Endothelial cell of umbilical vein (primary cell): ENCODE data around the gene OVOL1. TPM values are rescaled to one million over a fixed set of nuclear protein-coding genes. Genes with fewer than 3 reads are reported as not detected.

Source experiments
- BruUV-seq: library from RNA; stranded (reverse); fragments of 400-500 nt; replicated peaks from 2 replicates; lab custom pipeline; 2021; lab: Mats Ljungman, UMichigan
- CTCF ChIA-PET: fragments of 300-600, 350-600 bp; sonication (Branson Sonifier 250); formaldehyde crosslinking; loops from one replicate; lab custom pipeline; 2021; ENCODE audit warnings: antibody characterized with exemption, inconsistent platforms; lab: Charles Lee
- POLR2A ChIA-PET: fragments of 300-600, 350-600 bp; sonication (Branson Sonifier 250); formaldehyde crosslinking; loops from one replicate; lab custom pipeline; 2021; ENCODE audit warnings: antibody characterized with exemption, inconsistent platforms; lab: Charles Lee
- DNase-seq: peaks from one replicate; pipeline ENCODE4 v3.0.0-alpha.2; 2011; ENCODE audit warnings: low read depth, low spot score
- FAIRE-seq: peaks from 2 replicates; lab custom pipeline; 2011; peaks lifted over from hg19 to GRCh38; lab: Jason Lieb, UNC
- H2AFZ ChIP-seq: 2 replicates; pipeline ENCODE4 v1.6.0; 2012; ENCODE audit warnings: low read depth, low read length, control low read depth, inconsistent platforms
- H3K27ac ChIP-seq: 2 replicates; pipeline ENCODE4 v1.5.1; 2011; ENCODE audit warnings: low read depth, mild to moderate bottlenecking, control low read depth, low read length, moderate library complexity; ENCODE audit not compliant: insufficient read depth
- H3K27me3 ChIP-seq, 2 experiments: 2 replicates each; pipeline versions ENCODE4 v1.6.0 to v1.6.1; 2011; ENCODE audit warnings: low read length in 2 of 2, mixed read lengths in 1 of 2; ENCODE audit not compliant: control insufficient read depth in 2 of 2, insufficient read depth in 2 of 2
- H3K36me3 ChIP-seq, 2 experiments: 2 replicates in 1 of 2; 3 replicates in 1 of 2; pipeline ENCODE4 v1.5.1; 2011; ENCODE audit warnings: low read length in 2 of 2, mild to moderate bottlenecking in 1 of 2, moderate library complexity in 1 of 2; ENCODE audit not compliant: control insufficient read depth in 2 of 2, insufficient read depth in 2 of 2; ENCODE audit errors: extremely low read depth in 1 of 2
- H3K4me1 ChIP-seq: 3 replicates; pipeline ENCODE4 v1.5.1; 2011; ENCODE audit warnings: mild to moderate bottlenecking, low read length; ENCODE audit not compliant: control insufficient read depth, insufficient read depth; ENCODE audit errors: extremely low read depth
- H3K4me2 ChIP-seq: 2 replicates; pipeline ENCODE4 v1.6.1; 2011; ENCODE audit warnings: low read length, control low read depth, mixed read lengths; ENCODE audit not compliant: insufficient read depth
- H3K4me3 ChIP-seq, 3 experiments: fragments of 200-600 bp in 1 of 3; sonication (generic), shearing (Covaris generic) in 1 of 3; replicated peaks in 1 of 3; 2 replicates each; pipeline ENCODE4 v1.5.1; 2011 to 2016; ENCODE audit warnings: control low read depth in 3 of 3, low read length in 3 of 3, mild to moderate bottlenecking in 2 of 3, inconsistent platforms in 1 of 3, low read depth in 1 of 3, moderate library complexity in 1 of 3; ENCODE audit not compliant: insufficient read depth in 1 of 3
- H3K79me2 ChIP-seq: 2 replicates; pipeline ENCODE4 v1.6.0; 2012; ENCODE audit warnings: low read length, inconsistent platforms; ENCODE audit not compliant: control insufficient read depth, insufficient read depth
- H3K9ac ChIP-seq: replicated peaks from 2 replicates; pipeline ENCODE3; 2011; ENCODE audit warnings: low read length, control low read depth; ENCODE audit not compliant: insufficient read depth; ENCODE audit errors: extremely low read depth
- H3K9me1 ChIP-seq: replicated peaks from 3 replicates; pipeline ENCODE4 v1.6.0; 2011; ENCODE audit warnings: mild to moderate bottlenecking, low read length; ENCODE audit not compliant: control insufficient read depth, insufficient read depth; ENCODE audit errors: extremely low read depth
- H3K9me3 ChIP-seq: replicated peaks from 2 replicates; pipeline ENCODE4 v1.5.1; 2012; ENCODE audit warnings: low read length, inconsistent platforms; ENCODE audit not compliant: control insufficient read depth, insufficient read depth
- H4K20me1 ChIP-seq: replicated peaks from 2 replicates; pipeline ENCODE3; 2011; ENCODE audit warnings: mild to moderate bottlenecking, low read length; ENCODE audit not compliant: control insufficient read depth, insufficient read depth; ENCODE audit errors: extremely low read depth
- EZH2 ChIP-seq: IDR thresholded peaks from 2 replicates; pipeline ENCODE4 v1.6.1; 2012; ENCODE audit warnings: borderline replicate concordance, low read depth, mild to moderate bottlenecking, moderate library complexity, low read length, inconsistent platforms; ENCODE audit not compliant: severe bottlenecking
- FOS ChIP-seq: IDR thresholded peaks from 2 replicates; pipeline ENCODE4 v1.6.1; 2011; ENCODE audit warnings: mild to moderate bottlenecking, low read length, moderate library complexity, borderline replicate concordance; ENCODE audit not compliant: insufficient read depth
- GATA2 ChIP-seq: IDR thresholded peaks from 2 replicates; pipeline ENCODE4 v1.7.0; 2011; ENCODE audit warnings: low read depth, mild to moderate bottlenecking, moderate library complexity, mixed read lengths, low read length; ENCODE audit not compliant: insufficient read length, insufficient read depth
- JUN ChIP-seq: IDR thresholded peaks from 2 replicates; pipeline ENCODE4 v1.6.1; 2011; ENCODE audit warnings: borderline replicate concordance, low read depth; ENCODE audit not compliant: insufficient read length, insufficient read depth
- MYC ChIP-seq: IDR thresholded peaks from one replicate; pipeline ENCODE4 v1.6.1; 2011; ENCODE audit warnings: mild to moderate bottlenecking, low read depth, low read length
- POLR2A ChIP-seq: IDR thresholded peaks from 2 replicates; pipeline ENCODE4 v1.6.1; 2012; ENCODE audit warnings: low read depth, mild to moderate bottlenecking, control low read depth, low read length
- POLR2AphosphoS5 ChIP-seq: IDR thresholded peaks from 2 replicates; pipeline ENCODE4 v1.6.1; 2012; ENCODE audit warnings: low read depth, mild to moderate bottlenecking, control low read depth, low read length, moderate library complexity; ENCODE audit not compliant: insufficient read depth
- dilution Hi-C: fragments of 300-500 bp; cut with MboI; formaldehyde crosslinking; loops from one replicate; pipeline ENCODE4 v1.15.0; 2019; ENCODE audit warnings: low sequenced_read_pairs; ENCODE audit not compliant: extremely low pct_ligation_motif_present
- intact Hi-C: fragments of 100-400 bp; cut with micrococcal nuclease; formaldehyde crosslinking; loops from one replicate; pipeline ENCODE4 v1.10.0; 2022
- polyA plus RNA-seq, 4 experiments: library from polyadenylated mRNA; depleted of rRNA in 3 of 4; stranded (reverse) in 3 of 4; unstranded in 1 of 4; fragments of >200 nt; gene quantifications; 2 replicates each; pipeline versions ENCODE4 v1.2.1 to v1.2.3, GENCODE V29; 2011 to 2012; ENCODE audit warnings: missing spikeins in 1 of 4
- total RNA-seq: library from RNA; stranded (reverse); gene quantifications from 2 replicates; pipeline ENCODE4 v1.2.3, GENCODE V29; 2021
- TF ChIP-seq, protein P1 (sequence below): IDR thresholded peaks from 2 replicates; pipeline ENCODE4 v1.6.1; 2011; ENCODE audit not compliant: insufficient read depth, insufficient read length
- TF ChIP-seq, protein P2 (sequence below), 2 donors: IDR thresholded peaks; 1 replicate in 1 of 2; 2 replicates in 1 of 2; pipeline ENCODE4 v1.5.1; 2011; ENCODE audit warnings: low read length in 2 of 2, mild to moderate bottlenecking in 2 of 2, moderate library complexity in 2 of 2, control low read depth in 1 of 2, inconsistent platforms in 1 of 2, low read depth in 1 of 2; ENCODE audit not compliant: insufficient read depth in 1 of 2; ENCODE audit errors: extremely low read depth in 1 of 2

Gene OVOL1
- total and polyA plus RNA-seq, 2 donors (not counting 3 experiments of a cell fraction or from before 2014, with no cell fraction given): not detected

DNA sequence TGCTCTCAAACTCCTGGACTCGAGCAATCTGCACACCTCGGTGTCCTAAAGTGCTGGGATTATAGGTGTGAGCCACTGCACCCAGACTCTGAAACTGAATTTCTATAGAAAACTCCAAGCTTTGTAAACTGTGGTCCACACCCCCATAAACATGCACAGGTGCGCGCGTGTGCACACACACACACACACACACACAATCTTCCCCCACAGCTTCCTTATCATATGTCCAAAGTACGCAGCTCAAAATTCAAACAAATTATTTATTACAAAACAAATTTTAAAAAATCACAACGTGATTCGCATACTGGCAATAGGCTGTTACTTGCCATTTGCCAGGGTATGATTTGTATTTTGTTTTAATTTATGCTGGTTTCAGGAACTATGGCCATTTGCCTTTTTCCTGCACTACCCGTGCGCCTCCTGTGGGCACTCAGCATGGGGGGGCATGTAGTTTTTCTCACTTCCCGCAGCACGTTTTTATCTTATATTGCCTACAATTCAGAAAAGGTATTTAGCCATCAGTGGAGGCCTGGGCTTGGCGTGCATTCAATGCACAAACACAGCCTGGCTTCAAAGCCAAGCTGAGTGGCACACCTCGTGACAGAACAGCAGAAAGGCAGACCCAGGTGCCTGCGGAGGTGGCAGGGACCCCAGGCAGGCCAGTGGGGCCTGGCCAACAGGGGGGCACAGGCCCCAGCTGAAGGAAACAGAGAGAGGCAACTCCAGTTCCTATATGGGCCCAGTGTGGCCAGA is 36.1 kb downstream of the OVOL1 start:
- Histone ChIP-seq H3K4me1 (no peaks in the 10 kb centered on the region), H3K79me2 (no peaks in the 10 kb centered on the region), H3K9me1 (no peaks in the 10 kb centered on the region), H4K20me1 (no peaks in the 10 kb centered on the region), H2AFZ (no peak overlapping the region), H3K27ac (no peak overlapping the region), H3K9ac (no peak overlapping the region), H3K27me3 (peaks cover 0 to 2% of the 10 kb centered on the region in 2 experiments), H3K36me3 (no peaks in the 10 kb centered on the region), H3K9me3 (no peaks in the 10 kb centered on the region), H3K4me2 (no peak overlapping the region), H3K4me3 (no peak overlapping the region)
- TF ChIP-seq POLR2A (no peak), JUN (no peak), POLR2AphosphoS5 (no peak), EZH2 (no peak), MYC (no peak), GATA2 (no peak), FOS (no peak)
- TF ChIP-seq, protein P1, sequence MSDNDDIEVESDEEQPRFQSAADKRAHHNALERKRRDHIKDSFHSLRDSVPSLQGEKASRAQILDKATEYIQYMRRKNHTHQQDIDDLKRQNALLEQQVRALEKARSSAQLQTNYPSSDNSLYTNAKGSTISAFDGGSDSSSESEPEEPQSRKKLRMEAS: no peak
- TF ChIP-seq, protein P2, sequence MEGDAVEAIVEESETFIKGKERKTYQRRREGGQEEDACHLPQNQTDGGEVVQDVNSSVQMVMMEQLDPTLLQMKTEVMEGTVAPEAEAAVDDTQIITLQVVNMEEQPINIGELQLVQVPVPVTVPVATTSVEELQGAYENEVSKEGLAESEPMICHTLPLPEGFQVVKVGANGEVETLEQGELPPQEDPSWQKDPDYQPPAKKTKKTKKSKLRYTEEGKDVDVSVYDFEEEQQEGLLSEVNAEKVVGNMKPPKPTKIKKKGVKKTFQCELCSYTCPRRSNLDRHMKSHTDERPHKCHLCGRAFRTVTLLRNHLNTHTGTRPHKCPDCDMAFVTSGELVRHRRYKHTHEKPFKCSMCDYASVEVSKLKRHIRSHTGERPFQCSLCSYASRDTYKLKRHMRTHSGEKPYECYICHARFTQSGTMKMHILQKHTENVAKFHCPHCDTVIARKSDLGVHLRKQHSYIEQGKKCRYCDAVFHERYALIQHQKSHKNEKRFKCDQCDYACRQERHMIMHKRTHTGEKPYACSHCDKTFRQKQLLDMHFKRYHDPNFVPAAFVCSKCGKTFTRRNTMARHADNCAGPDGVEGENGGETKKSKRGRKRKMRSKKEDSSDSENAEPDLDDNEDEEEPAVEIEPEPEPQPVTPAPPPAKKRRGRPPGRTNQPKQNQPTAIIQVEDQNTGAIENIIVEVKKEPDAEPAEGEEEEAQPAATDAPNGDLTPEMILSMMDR (IDR thresholded peaks at IDR 0.05; ENCODE audit: extremely low read depth in 1 of 2, insufficient read depth in 1 of 2, low read depth in 1 of 2, low read length in 2 of 2): no peak
- no peak for DNase-seq
- intact Hi-C loops (no loop called here), dilution Hi-C loops (no loop called here)
- FAIRE-seq: no peak
- POLR2A ChIA-PET: no interaction called here
- BruUV-seq: no TSS peak
- CTCF ChIA-PET: interaction anchor here (0.7 to 2.9 kb wide), 5 partner anchors 37 to 222 kb away, joined by 3 to 10 read pairs (median 7); no protein-coding TSS in a partner anchor
